ENCODE measurements around the gene RASSF8.

RASSF8 gene

GRCh38 chr12:25958428-25959070, at the start of gene RASSF8:
RASSF8 (plus strand) TSS chr12:25958682; CDS start chr12:26055344, 96,662 bp downstream.
- peak; percentile 86 for DNase-seq
- in situ Hi-C loops (cut with HindIII; ENCODE audit: low pct_ligation_motif_present, low pct_unique_long_range_greater_than_20kb, low sequenced_read_pairs), result no loop called here

DNA sequence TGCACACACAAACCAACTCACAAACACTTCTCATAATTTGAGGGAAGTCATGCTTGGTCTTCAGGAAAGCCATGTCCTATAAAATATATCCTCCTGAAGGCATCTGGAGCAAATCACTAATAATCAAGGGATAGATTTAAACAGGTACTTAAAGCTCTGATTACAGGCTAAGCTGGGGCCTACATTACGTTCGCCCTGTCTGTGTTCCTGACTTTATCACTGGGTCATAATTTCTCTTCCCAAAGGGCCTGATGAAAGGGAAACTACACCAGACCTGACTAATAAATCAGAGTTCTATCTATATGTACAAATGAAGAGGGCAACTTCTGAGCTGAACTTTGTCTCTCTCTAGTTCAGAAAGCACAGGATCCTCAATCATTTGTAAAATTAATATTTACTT, 43.9 kb upstream of the RASSF8 start:
- DNase-seq, result no peak
- in situ Hi-C loops (cut with HindIII; ENCODE audit: low pct_ligation_motif_present, low pct_unique_long_range_greater_than_20kb, low sequenced_read_pairs), result no loop called here

- no peak for DNase-seq
- in situ Hi-C loops (cut with HindIII; ENCODE audit: low pct_ligation_motif_present, low pct_unique_long_range_greater_than_20kb, low sequenced_read_pairs), result no loop called here
Measured at GRCh38 chr12:25924491-25925001, 33.9 kb upstream of the RASSF8 start.

DNA sequence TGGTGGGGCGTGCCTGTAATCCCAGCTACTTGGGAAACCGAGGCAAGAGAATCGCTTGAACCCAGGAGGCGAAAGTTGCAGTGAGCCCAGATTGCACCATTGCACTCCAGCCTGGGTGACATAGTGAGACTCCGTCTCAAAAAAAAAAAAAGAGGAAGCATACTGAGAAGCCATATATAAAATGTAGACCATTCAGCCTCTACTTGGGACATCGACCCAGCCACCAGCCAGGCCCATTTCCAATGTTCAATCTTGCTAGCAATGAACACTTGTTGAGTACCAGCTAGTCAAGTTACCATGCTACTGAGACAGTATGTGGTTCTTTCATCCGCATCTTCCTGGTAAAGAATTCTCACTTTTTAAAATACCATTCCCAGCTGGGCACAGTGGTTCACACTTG, 33.4 kb upstream of the RASSF8 start:
- in situ Hi-C loops (cut with HindIII; ENCODE audit: low pct_ligation_motif_present, low pct_unique_long_range_greater_than_20kb, low sequenced_read_pairs), result no loop called here

GRCh38 chr12:25926536-25926935, 31.9 kb upstream of the RASSF8 start:
- no peak for DNase-seq
- in situ Hi-C loops (cut with HindIII; ENCODE audit: low pct_ligation_motif_present, low pct_unique_long_range_greater_than_20kb, low sequenced_read_pairs), result no loop called here

More for the DNA sequence above, 33.4 kb upstream of the RASSF8 start:
- DNase-seq, result no peak

GRCh38 chr12:25929142-25929541, 29.3 kb upstream of the RASSF8 start:
- in situ Hi-C loops (cut with HindIII; ENCODE audit: low pct_ligation_motif_present, low pct_unique_long_range_greater_than_20kb, low sequenced_read_pairs), result no loop called here

GRCh38 chr12:25932971-25933370, 25.5 kb upstream of the RASSF8 start:
- in situ Hi-C loops (cut with HindIII; ENCODE audit: low pct_ligation_motif_present, low pct_unique_long_range_greater_than_20kb, low sequenced_read_pairs), result no loop called here
- DNase-seq, result no peak

More at GRCh38 chr12:25929142-25929541, 29.3 kb upstream of the RASSF8 start:
- no peak for DNase-seq

GRCh38 chr12:25934456-25934855, 24.0 kb upstream of the RASSF8 start:
- no peak for DNase-seq
- in situ Hi-C loops (cut with HindIII; ENCODE audit: low pct_ligation_motif_present, low pct_unique_long_range_greater_than_20kb, low sequenced_read_pairs), result no loop called here

DNA sequence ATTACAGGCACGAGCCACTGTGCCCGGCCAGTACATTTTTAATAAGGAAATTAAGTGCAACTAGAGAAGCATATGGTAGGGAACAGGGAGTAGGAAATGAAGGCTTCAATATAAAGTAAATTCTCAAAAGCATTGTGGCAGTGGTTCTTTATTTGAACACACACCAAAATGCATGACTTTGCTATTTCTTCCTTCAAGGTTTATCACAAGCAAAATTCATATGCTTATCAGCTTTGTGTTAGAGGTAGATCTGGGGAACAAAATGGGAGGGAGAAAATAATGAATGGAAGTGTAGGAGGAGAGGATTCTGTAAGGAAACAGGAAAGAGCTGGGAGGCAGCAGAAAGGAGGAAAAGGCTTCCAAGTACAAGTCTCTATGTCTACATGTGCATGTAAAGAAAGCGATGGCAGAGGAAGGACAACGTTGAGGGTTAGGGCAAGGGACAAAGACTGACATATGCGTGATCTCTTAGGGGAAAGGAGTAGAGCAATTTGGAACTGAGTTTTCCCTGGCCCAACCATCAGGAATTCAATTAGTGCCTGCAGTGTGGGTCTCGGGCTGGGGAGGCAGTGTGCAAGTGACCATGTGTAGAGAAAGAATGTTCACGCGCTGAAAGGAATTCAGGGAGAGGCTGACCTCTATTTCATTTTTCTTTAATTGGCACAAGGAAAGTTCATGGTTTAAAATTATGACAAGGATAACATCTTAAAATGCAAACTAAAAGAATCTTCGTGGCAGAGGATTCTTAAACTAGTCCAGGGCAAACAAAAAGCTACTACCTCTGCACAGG, 22.9 kb upstream of the RASSF8 start:
- in situ Hi-C loops (cut with HindIII; ENCODE audit: low pct_ligation_motif_present, low pct_unique_long_range_greater_than_20kb, low sequenced_read_pairs), result no loop called here
- DNase-seq, result no peak

GRCh38 chr12:25937096-25937495, 21.4 kb upstream of the RASSF8 start:
- DNase-seq, result no peak
- in situ Hi-C loops (cut with HindIII; ENCODE audit: low pct_ligation_motif_present, low pct_unique_long_range_greater_than_20kb, low sequenced_read_pairs), result no loop called here

GRCh38 chr12:25938581-25938980, 19.9 kb upstream of the RASSF8 start:
- in situ Hi-C loops (cut with HindIII; ENCODE audit: low pct_ligation_motif_present, low pct_unique_long_range_greater_than_20kb, low sequenced_read_pairs), result no loop called here

DNA sequence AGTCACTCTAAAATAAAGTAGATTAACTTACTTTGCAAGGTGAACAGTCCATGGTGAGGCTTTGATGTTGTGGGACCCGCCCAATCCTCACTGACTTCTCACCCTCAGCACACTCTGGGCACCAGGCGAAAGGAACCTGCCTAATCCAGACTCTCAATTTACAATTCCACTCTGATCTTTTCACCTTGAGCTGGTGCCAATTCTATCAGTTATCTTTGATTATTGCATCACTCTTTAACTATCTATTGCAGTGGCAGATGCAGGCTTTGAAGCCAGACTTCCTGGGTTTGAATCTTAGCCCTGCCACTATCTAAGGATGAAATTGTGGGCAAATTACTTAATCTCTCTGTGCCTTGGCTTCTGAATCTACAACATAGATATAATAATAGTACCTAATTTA, 18.9 kb upstream of the RASSF8 start:
- DNase-seq, result no peak
- in situ Hi-C loops (cut with HindIII; ENCODE audit: low pct_ligation_motif_present, low pct_unique_long_range_greater_than_20kb, low sequenced_read_pairs), result no loop called here

More at GRCh38 chr12:25938581-25938980, 19.9 kb upstream of the RASSF8 start:
- no peak for DNase-seq

DNA sequence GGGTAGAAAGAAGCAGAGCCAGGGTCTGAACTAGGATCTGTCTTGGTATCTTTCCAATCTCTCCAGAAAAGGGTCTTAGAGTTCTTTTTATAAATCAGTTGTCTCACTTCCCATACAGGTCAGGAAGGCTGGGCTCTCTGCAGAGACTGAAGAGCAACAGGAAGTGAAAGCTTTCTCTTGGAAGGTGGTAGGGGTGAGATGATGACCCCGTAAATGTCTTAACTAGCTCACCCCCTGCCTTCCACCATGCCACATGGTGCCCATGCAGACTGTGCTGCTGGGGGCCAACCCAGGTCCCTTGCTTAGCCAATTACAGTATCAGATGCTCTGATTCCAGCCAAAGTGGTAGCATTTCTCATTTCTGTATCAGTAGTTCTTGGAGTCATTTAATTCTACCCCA, 17.6 kb upstream of the RASSF8 start:
- no peak for DNase-seq
- in situ Hi-C loops (cut with HindIII; ENCODE audit: low pct_ligation_motif_present, low pct_unique_long_range_greater_than_20kb, low sequenced_read_pairs), result no loop called here

- in situ Hi-C loops (cut with HindIII; ENCODE audit: low pct_ligation_motif_present, low pct_unique_long_range_greater_than_20kb, low sequenced_read_pairs), result no loop called here
- DNase-seq, result no peak
Measured at GRCh38 chr12:25942709-25943108, 15.8 kb upstream of the RASSF8 start.

DNA sequence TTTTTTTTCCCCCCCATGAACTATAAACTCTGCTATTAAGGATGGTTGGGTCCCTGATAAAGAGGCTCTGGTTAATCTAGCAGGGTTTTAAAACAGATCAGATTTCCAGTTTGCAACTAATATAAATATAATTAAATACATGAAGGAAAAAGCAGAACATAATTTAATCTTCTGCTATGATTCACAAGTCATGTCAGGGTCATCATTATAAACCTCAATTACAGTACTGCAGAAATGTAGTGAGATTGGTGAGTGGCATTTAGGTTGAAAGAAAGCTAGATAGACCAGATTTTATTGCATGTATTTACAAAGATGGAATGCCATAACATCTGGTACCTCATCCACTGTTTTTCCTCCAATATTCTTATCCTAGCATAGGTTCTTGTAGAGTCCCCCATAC, 14.5 kb upstream of the RASSF8 start:
- in situ Hi-C loops (cut with HindIII; ENCODE audit: low pct_ligation_motif_present, low pct_unique_long_range_greater_than_20kb, low sequenced_read_pairs), result no loop called here
- DNase-seq, result no peak

DNA sequence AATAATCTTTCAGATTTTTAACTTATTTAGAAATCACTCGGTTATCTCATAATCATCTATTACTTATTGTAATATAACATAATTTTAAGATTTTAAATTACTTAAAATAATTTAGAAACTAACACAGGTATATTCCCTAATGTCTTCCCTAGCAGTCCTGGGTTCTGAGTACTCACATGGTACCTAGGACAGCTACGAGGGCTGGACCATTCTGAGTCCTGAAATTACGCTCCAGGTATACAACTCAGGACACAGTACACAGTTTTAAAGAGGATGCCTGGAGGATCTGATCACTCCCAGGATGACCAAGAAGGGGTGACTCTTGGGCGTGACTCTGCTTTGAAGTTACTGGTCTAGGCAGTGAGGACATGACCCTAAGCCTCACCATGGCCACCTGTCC, 9.1 kb upstream of the RASSF8 start:
- no peak for DNase-seq
- in situ Hi-C loops (cut with HindIII; ENCODE audit: low pct_ligation_motif_present, low pct_unique_long_range_greater_than_20kb, low sequenced_read_pairs), result no loop called here

DNA sequence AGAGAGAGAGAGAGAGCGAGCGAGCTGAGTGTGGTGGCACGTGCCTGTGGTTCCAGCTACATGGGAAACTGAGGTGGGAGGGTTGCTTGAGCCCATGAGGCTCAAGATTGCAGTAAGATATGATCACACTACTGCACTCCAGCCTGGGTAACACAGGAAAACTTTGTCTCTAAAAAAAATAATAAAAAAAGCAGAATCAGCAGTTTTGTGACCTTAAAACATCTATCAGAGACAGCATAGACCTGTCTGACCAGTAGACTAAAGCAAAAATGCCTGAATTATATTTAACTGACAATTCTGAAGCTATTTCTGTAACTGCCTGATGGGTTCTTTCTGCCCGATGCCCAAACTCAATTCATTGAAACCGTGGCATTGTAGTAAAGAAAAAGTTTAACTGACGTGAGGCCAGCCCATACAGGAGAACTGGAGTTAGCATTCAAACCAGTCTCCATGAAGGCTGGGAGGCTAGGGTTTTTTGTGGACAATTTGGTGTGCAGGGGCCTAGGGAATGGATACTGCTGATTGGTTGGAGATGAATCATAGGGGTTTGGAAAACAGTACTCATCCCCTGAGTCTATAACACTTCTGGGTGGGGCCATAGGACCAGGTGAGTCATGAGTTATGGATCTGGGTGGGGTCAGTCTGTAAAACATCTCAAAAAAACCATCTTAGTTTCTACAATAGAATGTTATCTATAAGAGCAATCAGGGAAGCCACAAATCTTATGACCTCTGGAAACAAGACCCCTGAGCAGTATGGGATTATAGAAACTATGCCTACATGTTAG, 8.0 kb upstream of the RASSF8 start:
- in situ Hi-C loops (cut with HindIII; ENCODE audit: low pct_ligation_motif_present, low pct_unique_long_range_greater_than_20kb, low sequenced_read_pairs), result no loop called here
- DNase-seq, result no peak

GRCh38 chr12:25957793-25958427, 572 bp upstream of the RASSF8 start:
- peak; percentile 70 for DNase-seq
- in situ Hi-C loops (cut with HindIII; ENCODE audit: low pct_ligation_motif_present, low pct_unique_long_range_greater_than_20kb, low sequenced_read_pairs), result no loop called here

Data from ACHN (cell line).